Right renal pelvis (tissue), 4 donors: Measurements from ENCODE around the gene RFNG. TPM values are rescaled to one million over a fixed set of nuclear protein-coding genes. Genes with fewer than 3 reads are reported as not detected.

ENCODE experiments used
- DNase-seq, 4 donors: peaks; one replicate each; pipeline ENCODE4 v3.0.0-alpha.2; 2013; ENCODE audit warnings: low read depth in 4 of 4, low spot score in 3 of 4, missing footprints in 1 of 4
- polyA plus RNA-seq, 4 donors: library from polyadenylated mRNA; unstranded; fragments of 120-200 nt; gene quantifications; one replicate each; pipeline ENCODE4 v1.2.1, GENCODE V29; 2013; ENCODE audit not compliant: insufficient read length in 4 of 4

The RFNG gene
- polyA plus RNA-seq, 4 donors = 39.7 to 59.1 (median 47.5) TPM

GRCh38 chr17:82079001-82079677 lies 27.5 kb upstream of the RFNG start:
- DNase-seq = no peak

DNA sequence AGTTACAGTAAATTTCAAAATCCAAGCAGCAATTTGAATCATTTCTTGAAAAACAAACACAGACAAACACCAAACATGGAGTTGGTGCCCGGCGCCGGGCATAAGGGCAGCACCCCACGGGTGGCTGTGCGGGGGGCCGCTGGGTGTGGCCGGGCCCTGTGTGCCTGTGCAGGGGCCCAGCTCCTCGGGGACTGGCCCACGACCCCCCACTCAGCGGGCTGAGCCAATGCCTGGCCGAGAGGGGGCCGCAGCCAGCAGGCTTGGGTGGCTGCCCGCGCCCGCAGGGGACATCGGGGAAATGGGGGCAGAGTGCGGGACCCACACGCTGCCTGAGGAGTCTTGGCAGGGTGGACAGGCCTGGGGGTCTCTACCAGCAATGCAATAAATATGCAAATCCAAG lies 26.8 kb upstream of the RFNG start:
- no peak for DNase-seq

DNA sequence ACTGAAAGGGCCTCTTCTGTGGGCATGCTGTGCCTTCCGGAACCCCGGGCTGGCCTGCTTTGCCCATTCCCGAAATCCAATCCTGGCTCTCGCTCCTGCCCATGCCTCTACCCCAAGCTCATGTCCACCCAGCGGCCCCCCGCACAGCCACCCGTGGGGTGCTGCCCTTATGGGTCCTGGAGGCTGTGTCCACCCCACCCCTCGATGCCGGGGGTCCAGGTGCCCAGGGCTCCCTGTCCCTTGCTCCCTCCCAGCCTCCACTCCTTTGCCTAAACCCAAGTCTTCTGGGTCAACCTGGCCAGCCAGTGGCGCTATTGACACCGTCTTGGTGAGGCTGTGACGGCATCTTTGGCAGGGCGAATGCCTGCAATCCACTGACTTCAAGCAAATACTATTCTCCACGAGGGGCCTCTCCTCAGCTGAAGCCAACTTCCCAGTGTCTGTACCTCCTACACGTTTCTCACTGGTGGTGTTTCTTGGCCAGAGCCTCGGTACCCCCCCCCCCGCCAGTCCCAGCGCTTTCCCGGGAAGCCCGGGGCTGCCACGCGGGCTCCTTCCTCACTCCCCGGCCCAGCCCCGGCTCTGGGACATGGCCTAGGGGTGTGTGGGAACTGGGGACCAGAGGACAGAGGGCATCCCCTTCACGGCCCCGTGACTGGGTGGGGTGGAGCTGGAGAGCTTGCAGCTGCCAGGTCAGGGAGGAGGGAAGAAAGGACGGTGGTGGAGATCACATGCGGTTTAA lies 26.2 kb upstream of the RFNG start:
- no peak for DNase-seq

GRCh38 chr17:82076785-82077591 lies 25.4 kb upstream of the RFNG start:
- DNase-seq = no peak

DNA sequence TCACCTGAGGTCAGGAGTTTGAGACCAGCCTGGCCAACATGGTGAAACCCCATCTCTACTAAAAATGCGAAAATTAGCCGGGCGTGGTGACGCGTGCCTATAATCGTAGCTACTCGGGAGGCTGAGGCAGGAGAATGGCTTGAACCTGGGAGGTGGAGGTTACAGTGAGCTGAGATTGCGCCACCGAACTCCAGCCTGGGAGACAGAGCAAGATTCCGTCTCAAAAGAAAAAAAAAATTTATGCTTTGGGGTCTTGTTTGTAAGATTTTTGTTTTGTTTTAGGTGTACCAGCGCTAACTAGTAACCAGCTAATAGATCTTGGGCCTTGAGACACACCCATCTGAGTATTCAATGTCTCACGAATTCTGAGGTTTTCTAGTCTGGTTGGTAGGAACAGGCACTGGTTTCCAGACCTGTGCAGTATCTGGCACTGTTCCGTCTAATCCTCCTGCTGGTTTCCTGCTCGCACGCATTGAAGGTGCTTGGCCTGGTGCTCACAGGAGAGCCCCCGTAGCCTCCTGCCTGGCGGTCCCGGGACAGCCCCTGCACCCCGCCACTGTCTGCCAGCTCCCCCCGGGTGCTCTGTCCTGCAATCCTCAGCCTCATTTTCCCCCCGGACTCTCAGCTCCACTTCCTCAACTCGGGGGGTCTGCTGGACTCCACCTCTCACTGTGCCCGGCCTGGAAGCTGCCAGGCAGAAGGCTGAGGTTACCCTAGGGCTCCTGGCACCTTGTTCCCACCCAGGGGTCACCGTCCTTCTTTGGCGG lies 24.6 kb upstream of the RFNG start:
- DNase-seq = no peak

DNA sequence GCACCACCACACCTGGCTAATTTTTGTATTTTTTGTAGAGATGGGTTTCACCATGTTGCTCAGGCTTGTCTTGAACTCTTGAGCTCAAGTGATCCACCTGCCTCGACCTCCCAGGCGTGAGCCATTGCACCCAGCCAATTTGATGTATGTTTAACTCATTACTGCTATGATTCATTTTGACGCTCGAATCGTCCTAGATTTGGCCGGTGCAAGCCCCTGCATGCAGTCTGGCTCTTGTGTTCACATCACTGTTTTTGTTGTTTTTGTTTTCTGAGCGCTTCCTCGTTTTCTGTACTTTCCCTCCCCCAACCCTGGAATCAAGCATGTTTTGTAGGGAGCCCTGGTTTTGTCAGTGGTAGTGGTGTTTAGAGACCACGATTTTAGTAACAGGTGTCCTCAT lies 21.8 kb upstream of the RFNG start:
- no peak for DNase-seq

DNA sequence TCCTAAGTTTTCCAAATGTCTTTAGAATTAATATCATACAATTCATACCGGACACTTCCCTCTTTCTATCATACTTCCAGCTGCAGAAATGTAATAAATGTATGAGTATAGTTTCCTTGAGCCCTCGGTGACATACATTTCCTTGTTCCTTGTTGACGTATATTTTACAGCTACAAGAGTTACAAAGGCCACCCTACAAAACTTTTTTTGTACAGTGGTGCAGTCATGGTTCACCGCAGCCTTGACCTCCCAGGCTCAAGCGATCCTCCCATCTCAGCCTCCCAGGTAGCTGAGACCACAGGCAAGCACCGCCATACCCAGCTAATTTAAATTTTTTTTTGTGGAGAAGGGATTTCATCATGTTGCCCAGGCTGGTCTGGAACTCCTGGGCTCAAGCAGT lies 21.2 kb upstream of the RFNG start:
- DNase-seq = no peak

DNA sequence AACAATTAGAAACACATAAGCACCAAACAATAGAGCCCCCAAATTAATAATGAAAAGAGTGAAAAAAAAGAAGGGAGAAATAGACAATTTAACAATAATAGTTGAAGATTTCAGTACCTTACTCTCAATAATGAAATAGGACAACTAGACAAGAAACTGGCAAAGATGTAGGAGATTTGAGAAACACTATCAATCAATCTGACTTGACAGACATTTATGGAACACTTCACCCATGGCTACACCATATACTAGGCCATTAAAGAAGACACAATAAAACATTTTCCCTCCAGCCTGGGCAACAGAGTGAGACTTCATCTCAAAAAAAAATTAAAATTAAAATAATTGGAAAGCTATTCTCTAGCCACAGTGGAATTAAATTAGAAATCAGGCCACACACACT lies 19.0 kb upstream of the RFNG start:
- no peak for DNase-seq

- DNase-seq = peak in 3 of 4 donors; percentile 14 to 48 (median 41)
These were observed 14.2 kb upstream of the RFNG start, which contains the start of gene DUS1L for GRCh38 chr17:82065638-82066303. Gene DUS1L (minus strand): TSS chr17:82065804. CDS start chr17:82065059, 745 bp downstream.

DNA sequence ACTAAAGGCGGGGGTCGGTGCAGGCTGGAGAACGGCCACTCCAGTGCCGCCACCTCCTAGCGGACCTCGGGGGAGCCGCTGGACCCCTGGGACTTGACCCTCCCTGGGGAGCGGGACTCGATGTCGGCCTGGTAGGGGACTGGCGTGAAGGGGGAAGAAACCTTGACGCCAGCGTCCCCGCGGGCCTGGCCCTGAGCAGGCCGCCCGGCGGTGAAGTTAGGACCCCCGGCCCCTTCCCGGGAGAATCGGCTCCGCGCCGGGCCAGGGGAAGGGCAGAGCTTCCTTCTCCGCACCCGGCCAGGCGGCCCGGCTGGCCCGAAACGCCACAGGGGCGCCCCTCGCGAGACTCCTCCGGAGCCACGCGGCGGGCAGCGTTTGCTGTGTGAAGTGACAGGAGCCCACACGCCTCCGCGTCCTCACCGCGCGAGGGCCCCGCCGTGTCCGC lies 13.6 kb upstream of the RFNG start:
- DNase-seq = no peak

DNA sequence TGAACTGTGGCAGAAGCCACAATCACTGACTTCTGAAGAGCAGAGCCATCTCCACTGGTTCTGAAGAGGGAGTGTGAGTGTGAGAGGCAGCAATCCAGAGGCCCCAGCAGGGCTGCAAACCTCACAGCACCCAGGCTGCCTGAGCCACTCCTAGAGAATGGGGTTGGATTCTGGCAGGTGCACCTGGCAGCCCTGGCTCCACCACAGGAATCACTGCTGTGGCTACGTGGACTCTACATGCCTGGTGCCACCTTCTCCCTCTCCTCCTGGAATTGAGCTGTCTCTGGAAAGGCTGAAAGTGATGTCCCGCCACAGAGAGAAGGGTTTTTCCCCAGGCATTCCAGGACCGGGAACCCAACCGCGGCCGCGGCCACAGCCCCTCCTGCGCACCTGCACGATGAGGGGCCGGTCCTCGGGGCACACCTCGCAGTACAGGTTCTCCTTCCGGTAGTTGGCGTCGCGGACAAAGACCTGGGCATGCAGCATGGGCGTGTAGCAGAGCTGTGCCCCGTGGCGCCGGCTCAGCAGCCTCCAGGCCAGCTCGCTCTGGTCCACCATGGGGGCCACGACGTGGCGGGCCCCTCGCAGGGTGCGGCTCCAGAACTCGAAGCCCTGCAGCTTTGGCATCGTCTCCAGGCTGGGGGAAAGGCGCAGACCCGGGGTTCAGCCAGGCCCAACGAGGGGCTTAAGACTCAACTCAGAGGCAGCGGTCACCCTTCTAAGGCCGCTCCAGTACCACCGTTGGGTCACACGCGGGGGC lies 13.0 kb upstream of the RFNG start:
- DNase-seq = no peak

DNA sequence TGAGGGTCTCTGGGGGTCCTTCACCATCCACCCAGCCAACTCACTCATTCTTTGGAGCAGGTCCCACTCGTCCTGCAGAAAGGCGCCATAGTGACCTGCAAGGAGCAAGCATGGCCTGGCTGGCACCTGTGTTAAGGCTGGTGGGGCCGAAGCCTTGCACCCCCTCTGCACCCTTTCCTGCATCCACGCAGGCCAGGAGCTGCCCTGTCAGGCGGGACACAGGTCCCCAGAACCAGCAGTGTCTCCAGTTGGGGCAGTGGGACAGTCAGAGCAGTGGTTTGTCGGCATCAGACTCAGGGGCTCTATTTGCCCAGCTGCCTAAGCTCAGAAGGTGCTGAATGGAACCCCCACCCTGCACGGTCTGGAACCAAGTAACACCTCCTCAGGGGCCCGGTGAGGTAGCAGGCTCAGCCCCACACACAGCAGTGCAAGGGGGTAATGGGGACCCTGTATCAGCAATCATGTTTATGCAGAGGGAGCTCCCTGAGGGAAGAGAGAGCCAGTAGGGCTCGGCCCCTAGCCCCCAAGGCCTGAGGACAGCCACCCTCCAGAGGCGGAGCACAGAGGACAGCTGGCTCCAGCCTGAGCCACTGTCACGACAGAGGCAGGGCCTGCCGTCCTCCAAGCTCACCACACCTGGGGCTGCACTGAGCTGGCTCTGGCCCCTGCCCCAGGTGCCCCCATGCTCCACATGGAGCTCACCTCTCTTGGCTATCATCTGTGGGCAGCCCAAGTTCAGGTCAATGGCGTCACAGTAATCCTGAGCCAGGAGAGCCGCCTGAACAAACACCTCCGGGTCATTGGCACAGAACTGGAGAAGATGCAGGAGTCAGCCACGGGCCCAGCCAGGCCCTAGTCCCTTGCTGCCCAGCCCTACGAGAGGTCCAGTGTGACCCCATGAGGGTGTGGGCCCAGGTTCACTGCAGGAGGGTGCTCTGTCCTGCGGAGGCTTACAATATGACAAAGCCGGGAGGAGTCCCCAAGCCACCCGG lies 12.1 kb upstream of the RFNG start:
- no peak for DNase-seq

- DNase-seq = no peak
These were observed 11.4 kb upstream of the RFNG start for GRCh38 chr17:82062984-82063368.

DNA sequence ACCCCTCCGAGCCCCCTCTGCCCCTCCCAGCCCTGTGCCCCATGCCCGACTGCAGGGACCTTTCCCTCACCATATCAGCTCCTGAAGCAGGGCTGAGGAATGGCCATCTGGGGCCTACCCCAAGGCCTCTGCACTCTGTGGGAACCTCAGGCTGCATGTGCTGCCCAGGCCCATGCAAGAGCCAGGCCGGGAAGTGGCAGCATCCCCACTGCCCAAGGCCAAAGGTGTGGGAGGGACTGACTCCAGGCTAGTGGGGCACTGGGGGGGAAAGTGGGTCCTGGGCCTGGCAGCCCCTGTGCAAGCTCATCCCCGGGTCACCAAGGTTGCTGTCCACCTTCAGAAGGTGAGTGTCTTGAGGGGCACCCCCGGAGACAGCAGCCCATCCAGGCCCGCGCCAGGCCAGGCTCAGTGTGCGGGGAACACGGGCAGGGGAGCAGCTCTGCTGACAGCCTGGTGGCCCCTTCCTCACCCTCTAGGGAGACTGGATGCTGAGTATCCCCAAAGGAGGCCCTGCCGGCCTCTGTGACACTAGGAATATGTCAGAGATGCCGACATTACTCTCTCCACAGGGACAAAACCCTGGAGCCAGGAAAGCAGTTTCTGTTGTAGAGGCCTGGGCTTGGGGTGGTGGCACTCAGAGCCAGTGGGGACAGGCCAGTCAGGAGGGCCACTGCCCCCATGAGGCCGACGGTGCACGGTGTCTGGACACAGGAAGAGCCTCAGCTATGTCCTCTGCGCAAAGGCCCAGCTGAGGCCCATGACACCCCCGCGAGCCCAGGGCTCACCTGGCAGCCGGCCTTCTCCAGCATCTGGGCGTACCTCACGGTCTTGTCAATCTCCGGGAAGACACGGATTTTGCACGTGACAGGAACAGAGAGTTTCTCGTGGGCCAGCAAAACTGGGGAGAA lies 10.7 kb upstream of the RFNG start:
- DNase-seq = no peak

DNA sequence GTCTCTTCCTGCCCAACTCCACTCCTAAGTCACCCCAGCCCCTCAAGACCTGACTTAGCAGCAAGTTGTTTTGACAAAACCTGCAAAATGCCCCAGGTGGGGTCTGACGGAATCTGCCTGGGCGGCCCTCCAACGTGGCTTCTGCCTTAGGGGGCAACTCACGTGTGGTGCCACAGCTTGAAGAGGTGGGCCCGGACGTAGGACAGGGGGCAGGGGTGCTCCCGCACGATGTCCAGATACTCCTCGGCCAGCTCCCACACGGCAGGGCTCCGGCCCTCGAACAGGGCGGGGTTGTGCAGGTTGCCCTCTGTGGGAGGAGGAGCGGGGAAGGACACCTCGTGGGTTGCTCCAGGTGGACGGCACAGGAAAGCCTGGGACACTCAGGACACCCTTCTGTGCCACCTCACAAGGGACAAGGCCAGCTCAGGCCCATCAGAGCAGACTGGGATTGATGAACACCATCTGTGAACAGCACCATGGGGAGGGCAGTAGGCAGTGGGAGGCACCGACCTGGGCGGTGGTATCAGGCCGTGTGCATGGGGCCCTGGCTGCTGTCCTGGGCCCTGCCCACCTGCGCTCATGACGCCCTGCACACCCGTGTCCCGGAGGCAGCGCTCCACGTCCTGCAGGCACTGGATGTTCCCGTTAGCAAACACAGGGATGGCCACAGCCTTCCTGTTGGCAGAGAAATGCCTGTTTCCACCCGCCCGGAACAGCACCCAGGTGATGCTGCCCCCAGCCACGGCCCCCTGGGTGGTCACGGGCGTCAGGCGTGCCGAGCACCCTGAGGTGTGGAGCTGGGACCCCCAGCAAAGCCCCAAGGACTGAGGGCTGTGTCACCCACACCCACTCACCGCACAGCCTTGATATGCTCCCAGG lies 9.7 kb upstream of the RFNG start:
- no peak for DNase-seq

DNA sequence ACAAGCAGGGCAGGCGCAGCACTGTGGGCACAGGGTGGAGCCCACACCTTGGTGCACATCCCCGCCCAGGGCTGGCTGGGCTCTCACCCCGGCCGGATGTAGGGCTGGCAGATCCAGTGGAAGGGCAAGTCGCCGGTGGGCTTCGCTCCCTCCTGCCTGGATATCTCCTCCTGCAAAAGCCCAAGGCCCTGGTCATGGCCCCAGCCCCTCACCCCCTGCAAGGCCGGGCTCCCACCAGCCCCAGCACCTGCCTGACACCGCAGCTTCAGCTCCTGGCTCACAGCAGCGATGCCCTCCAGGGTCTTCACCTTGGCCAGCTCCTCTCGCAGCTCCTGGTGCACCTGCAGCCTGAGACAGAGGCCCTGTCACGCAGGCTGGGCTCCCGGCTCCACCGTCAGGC lies 9.0 kb upstream of the RFNG start:
- no peak for DNase-seq
